Neural cell (in vitro differentiated cells): ENCODE measurements around the gene GNRH2. TPM values are rescaled to one million over a fixed set of nuclear protein-coding genes. Genes with fewer than 3 reads are reported as not detected.

ENCODE experiments used
- H2AFZ ChIP-seq: fragments of 200-600, 300-800 bp; sonication (generic), shearing (Covaris generic); 2 replicates; pipeline ENCODE4 v1.6.0; 2014; ENCODE audit warnings: low read depth, mild to moderate bottlenecking, antibody characterized with exemption, low read length, moderate library complexity
- H3F3A ChIP-seq: fragments of 200-600 bp; shearing (Covaris generic); 2 replicates; pipeline ENCODE4 v1.6.1; 2016; ENCODE audit warnings: mild to moderate bottlenecking, moderate library complexity, mixed read lengths, antibody characterized with exemption, low read length; ENCODE audit not compliant: insufficient read depth, poor library complexity, severe bottlenecking
- H3K27ac ChIP-seq: fragments of 200-600, 300-800 bp; sonication (generic), shearing (Covaris generic); 2 replicates; pipeline ENCODE4 v1.5.1; 2014; ENCODE audit warnings: mild to moderate bottlenecking, low read length, moderate library complexity
- H3K27me3 ChIP-seq: fragments of 300-800, 200-600 bp; sonication (generic), shearing (Covaris generic); 2 replicates; pipeline ENCODE4 v1.6.0; 2014; ENCODE audit warnings: mild to moderate bottlenecking, low read depth, low read length, moderate library complexity; ENCODE audit not compliant: insufficient read depth
- H3K36me3 ChIP-seq: fragments of 300-800, 200-600 bp; sonication (generic), shearing (Covaris generic); 2 replicates; pipeline ENCODE4 v1.5.1; 2014; ENCODE audit warnings: mild to moderate bottlenecking, antibody characterized with exemption, low read length, moderate library complexity; ENCODE audit not compliant: insufficient read depth
- H3K4me2 ChIP-seq: fragments of 300-800, 200-600 bp; sonication (generic), shearing (Covaris generic); 2 replicates; pipeline ENCODE4 v1.6.0; 2014; ENCODE audit warnings: mild to moderate bottlenecking, low read length
- H3K4me3 ChIP-seq: fragments of 300-800, 200-600 bp; sonication (generic), shearing (Covaris generic); 2 replicates; pipeline ENCODE4 v1.5.1; 2014; ENCODE audit warnings: mild to moderate bottlenecking, low read length, moderate library complexity
- H3K79me2 ChIP-seq: fragments of 200-600 bp; shearing (Covaris generic); replicated peaks from 2 replicates; pipeline ENCODE4 v1.6.0; 2014; ENCODE audit warnings: mild to moderate bottlenecking, low read length, moderate library complexity; ENCODE audit not compliant: insufficient read depth
- H3K9ac ChIP-seq: fragments of 300-800, 200-600 bp; sonication (generic), shearing (Covaris generic); 2 replicates; pipeline ENCODE4 v1.6.1; 2016; ENCODE audit warnings: mild to moderate bottlenecking, low read length, mixed read lengths
- H3K9me2 ChIP-seq: fragments of 200-600 bp; shearing (Covaris generic); 2 replicates; pipeline ENCODE4 v1.6.1; 2016; ENCODE audit warnings: mild to moderate bottlenecking, low read length, mixed read lengths; ENCODE audit not compliant: insufficient read depth
- H3K9me3 ChIP-seq: fragments of 200-600, 300-800 bp; sonication (generic), shearing (Covaris generic); 2 replicates; pipeline ENCODE4 v1.6.1; 2016; ENCODE audit warnings: mild to moderate bottlenecking, mixed run types, low read length, moderate library complexity, mixed read lengths
- H4K20me1 ChIP-seq: fragments of 200-600 bp; shearing (Covaris generic); 2 replicates; pipeline ENCODE4 v1.6.1; 2016; ENCODE audit warnings: mild to moderate bottlenecking, mixed run types; ENCODE audit not compliant: insufficient read depth
- EP300 ChIP-seq: fragments of 450-650 bp; conservative IDR thresholded peaks from 2 replicates; pipeline ENCODE4 v1.6.1; 2014; ENCODE audit warnings: antibody characterized with exemption, mild to moderate bottlenecking, moderate library complexity; ENCODE audit not compliant: poor library complexity, severe bottlenecking
- EZH2 ChIP-seq: fragments of 200-600, 300-800 bp; shearing (Covaris generic), sonication (generic); IDR thresholded peaks from 2 replicates; pipeline ENCODE4 v1.6.1; 2014; ENCODE audit warnings: antibody characterized with exemption, low read length, borderline replicate concordance, mild to moderate bottlenecking; ENCODE audit not compliant: insufficient read depth, poor library complexity, severe bottlenecking
- MXI1 ChIP-seq: fragments of 450-650 bp; conservative IDR thresholded peaks from 2 replicates; pipeline ENCODE4 v1.6.1; 2014; ENCODE audit warnings: antibody characterized with exemption, mild to moderate bottlenecking; ENCODE audit not compliant: poor library complexity, severe bottlenecking
- POLR2AphosphoS5 ChIP-seq: IDR thresholded peaks from 2 replicates; pipeline ENCODE4 v1.6.1; 2012
- RAD21 ChIP-seq: fragments of 450-650 bp; conservative IDR thresholded peaks from 2 replicates; pipeline ENCODE4 v1.6.1; 2014; ENCODE audit warnings: antibody characterized with exemption, mild to moderate bottlenecking, moderate library complexity
- SMC3 ChIP-seq: fragments of 450-650 bp; conservative IDR thresholded peaks from 2 replicates; pipeline ENCODE4 v1.6.1; 2014; ENCODE audit warnings: antibody characterized with exemption, mild to moderate bottlenecking, moderate library complexity; ENCODE audit not compliant: poor library complexity
- TAF1 ChIP-seq: IDR thresholded peaks from 2 replicates; pipeline ENCODE4 v1.6.1; 2012; ENCODE audit warnings: low read depth
- polyA plus RNA-seq: library from polyadenylated mRNA; depleted of rRNA; stranded (reverse); fragments of >200 nt; gene quantifications from 2 replicates; pipeline ENCODE4 v1.2.3, GENCODE V29; 2014
- TF ChIP-seq, protein P1 (sequence below): IDR thresholded peaks from 2 replicates; pipeline ENCODE4 v1.6.1; 2012; ENCODE audit warnings: borderline replicate concordance
- TF ChIP-seq, protein P2 (sequence below): fragments of 450-650 bp; IDR thresholded peaks from 2 replicates; pipeline ENCODE4 v1.5.1; 2014; ENCODE audit warnings: antibody characterized with exemption, mild to moderate bottlenecking, moderate library complexity; ENCODE audit not compliant: poor library complexity, severe bottlenecking

Gene GNRH2
- polyA plus RNA-seq, 1 donor from 2014 or later = 1.9 TPM

DNA sequence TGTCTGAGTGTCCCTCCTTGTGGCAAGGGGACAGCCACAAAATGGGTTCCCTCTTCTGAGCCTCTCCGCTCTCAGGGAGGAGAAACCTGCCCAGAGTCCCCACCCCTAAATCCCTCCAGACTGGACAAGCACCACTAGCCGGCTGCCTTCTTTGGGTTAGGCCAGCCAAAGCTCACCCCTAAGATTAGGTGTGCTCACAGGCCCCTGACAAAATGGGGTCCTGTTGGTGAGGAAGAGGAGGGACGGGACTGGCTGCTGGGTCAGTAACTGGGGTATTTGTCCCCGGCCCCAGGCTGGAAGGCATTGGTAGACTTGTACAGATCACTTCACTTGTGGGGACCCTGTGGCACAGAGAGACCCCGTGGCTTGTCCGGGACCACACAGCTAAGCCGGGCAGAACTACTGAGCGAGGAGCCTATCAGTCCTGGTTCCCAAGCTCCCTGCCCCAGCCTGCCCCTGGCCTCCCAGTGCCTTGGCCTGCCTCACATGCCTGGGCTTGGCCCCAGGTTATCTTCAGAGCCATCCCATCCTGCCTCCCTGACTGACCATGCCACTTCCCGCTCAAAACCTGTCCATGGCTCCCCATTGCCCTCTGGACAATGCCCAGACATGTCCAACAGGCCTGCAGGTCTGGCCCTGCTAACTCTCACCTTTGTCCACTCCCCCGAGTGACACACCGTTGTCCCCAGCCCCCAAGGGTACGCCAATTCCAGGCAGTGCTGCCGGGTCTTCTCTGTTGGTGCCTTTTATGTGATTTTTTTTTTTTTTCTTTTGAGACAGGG, 51.6 kb downstream of the GNRH2 start:
- Histone ChIP-seq H3K79me2 (no peaks in the 10 kb centered on the region), H3F3A (no peaks in the 10 kb centered on the region), H3K27me3 (peaks cover 12% of the 10 kb centered on the region), H3K9me2 (no peaks in the 10 kb centered on the region), H3K36me3 (no peaks in the 10 kb centered on the region), H3K27ac (no peak overlapping the region), H4K20me1 (no peaks in the 10 kb centered on the region), H3K4me2 (no peak overlapping the region), H3K4me3 (no peak overlapping the region), H2AFZ (no peak overlapping the region), H3K9me3 (no peaks in the 10 kb centered on the region), H3K9ac (no peak overlapping the region)
- TF ChIP-seq TAF1 (no peak), MXI1 (no peak), EP300 (no peak), EZH2 (no peak), POLR2AphosphoS5 (no peak), RAD21 (no peak), SMC3 (no peak)
- TF ChIP-seq, protein P1, sequence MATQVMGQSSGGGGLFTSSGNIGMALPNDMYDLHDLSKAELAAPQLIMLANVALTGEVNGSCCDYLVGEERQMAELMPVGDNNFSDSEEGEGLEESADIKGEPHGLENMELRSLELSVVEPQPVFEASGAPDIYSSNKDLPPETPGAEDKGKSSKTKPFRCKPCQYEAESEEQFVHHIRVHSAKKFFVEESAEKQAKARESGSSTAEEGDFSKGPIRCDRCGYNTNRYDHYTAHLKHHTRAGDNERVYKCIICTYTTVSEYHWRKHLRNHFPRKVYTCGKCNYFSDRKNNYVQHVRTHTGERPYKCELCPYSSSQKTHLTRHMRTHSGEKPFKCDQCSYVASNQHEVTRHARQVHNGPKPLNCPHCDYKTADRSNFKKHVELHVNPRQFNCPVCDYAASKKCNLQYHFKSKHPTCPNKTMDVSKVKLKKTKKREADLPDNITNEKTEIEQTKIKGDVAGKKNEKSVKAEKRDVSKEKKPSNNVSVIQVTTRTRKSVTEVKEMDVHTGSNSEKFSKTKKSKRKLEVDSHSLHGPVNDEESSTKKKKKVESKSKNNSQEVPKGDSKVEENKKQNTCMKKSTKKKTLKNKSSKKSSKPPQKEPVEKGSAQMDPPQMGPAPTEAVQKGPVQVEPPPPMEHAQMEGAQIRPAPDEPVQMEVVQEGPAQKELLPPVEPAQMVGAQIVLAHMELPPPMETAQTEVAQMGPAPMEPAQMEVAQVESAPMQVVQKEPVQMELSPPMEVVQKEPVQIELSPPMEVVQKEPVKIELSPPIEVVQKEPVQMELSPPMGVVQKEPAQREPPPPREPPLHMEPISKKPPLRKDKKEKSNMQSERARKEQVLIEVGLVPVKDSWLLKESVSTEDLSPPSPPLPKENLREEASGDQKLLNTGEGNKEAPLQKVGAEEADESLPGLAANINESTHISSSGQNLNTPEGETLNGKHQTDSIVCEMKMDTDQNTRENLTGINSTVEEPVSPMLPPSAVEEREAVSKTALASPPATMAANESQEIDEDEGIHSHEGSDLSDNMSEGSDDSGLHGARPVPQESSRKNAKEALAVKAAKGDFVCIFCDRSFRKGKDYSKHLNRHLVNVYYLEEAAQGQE = no peak
- TF ChIP-seq, protein P2, sequence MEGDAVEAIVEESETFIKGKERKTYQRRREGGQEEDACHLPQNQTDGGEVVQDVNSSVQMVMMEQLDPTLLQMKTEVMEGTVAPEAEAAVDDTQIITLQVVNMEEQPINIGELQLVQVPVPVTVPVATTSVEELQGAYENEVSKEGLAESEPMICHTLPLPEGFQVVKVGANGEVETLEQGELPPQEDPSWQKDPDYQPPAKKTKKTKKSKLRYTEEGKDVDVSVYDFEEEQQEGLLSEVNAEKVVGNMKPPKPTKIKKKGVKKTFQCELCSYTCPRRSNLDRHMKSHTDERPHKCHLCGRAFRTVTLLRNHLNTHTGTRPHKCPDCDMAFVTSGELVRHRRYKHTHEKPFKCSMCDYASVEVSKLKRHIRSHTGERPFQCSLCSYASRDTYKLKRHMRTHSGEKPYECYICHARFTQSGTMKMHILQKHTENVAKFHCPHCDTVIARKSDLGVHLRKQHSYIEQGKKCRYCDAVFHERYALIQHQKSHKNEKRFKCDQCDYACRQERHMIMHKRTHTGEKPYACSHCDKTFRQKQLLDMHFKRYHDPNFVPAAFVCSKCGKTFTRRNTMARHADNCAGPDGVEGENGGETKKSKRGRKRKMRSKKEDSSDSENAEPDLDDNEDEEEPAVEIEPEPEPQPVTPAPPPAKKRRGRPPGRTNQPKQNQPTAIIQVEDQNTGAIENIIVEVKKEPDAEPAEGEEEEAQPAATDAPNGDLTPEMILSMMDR = no peak

Other genes with a start within 250 kb of the GNRH2 start
- gene CPXM1, start 243.0 kb upstream of the GNRH2 start, polyA plus RNA-seq = 42.1 and 44.0 TPM in 2 replicates
- gene C20orf141, start 228.6 kb upstream of the GNRH2 start, polyA plus RNA-seq = not detected in 2 replicates
- gene TMEM239, start 227.3 kb upstream of the GNRH2 start, polyA plus RNA-seq = not detected in 2 replicates
- gene PCED1A, start 203.0 kb upstream of the GNRH2 start, polyA plus RNA-seq = 132 and 156 TPM in 2 replicates
- gene VPS16, start 202.9 kb upstream of the GNRH2 start, polyA plus RNA-seq = 117 and 150 TPM in 2 replicates
- gene PTPRA, start 170.1 kb upstream of the GNRH2 start, polyA plus RNA-seq = 68.2 and 69.1 TPM in 2 replicates
- 134 and 142 TPM in 2 replicates for gene MRPS26, start 2.4 kb downstream of the GNRH2 start, polyA plus RNA-seq
- gene OXT, start 28.0 kb downstream of the GNRH2 start, polyA plus RNA-seq = not detected in 2 replicates
- not detected in 2 replicates for gene AVP, start 41.1 kb downstream of the GNRH2 start, polyA plus RNA-seq
- 14.2 and 17.0 TPM in 2 replicates for gene FASTKD5, start 116.2 kb downstream of the GNRH2 start, polyA plus RNA-seq
- 1.8 and 3.6 TPM in 2 replicates for gene UBOX5, start 116.2 kb downstream of the GNRH2 start, polyA plus RNA-seq
- 33.8 and 42.0 TPM in 2 replicates for gene LZTS3, start 129.9 kb downstream of the GNRH2 start, polyA plus RNA-seq
- gene DDRGK1, start 161.1 kb downstream of the GNRH2 start, polyA plus RNA-seq = 67.6 and 77.8 TPM in 2 replicates
- gene ITPA, start 165.9 kb downstream of the GNRH2 start, polyA plus RNA-seq = 87.1 and 89.5 TPM in 2 replicates
- gene SLC4A11, start 195.6 kb downstream of the GNRH2 start, polyA plus RNA-seq = 0.19 TPM in 1 of 2 replicates, not detected in the other